Anterior cingulate cortex (tissue), 58 donors: ENCODE results near the gene ERFL.
"Not testable (repeated sequence)": the region's sequence is repeated elsewhere in the genome, so short reads cannot be mapped to it uniquely, and the experiment has no call there.

ENCODE experiments used
- DNase-seq, 58 donors: peaks; one replicate each; lab custom pipeline; 2025; lab: John Stamatoyannopoulos, UW

The ERFL gene

DNA sequence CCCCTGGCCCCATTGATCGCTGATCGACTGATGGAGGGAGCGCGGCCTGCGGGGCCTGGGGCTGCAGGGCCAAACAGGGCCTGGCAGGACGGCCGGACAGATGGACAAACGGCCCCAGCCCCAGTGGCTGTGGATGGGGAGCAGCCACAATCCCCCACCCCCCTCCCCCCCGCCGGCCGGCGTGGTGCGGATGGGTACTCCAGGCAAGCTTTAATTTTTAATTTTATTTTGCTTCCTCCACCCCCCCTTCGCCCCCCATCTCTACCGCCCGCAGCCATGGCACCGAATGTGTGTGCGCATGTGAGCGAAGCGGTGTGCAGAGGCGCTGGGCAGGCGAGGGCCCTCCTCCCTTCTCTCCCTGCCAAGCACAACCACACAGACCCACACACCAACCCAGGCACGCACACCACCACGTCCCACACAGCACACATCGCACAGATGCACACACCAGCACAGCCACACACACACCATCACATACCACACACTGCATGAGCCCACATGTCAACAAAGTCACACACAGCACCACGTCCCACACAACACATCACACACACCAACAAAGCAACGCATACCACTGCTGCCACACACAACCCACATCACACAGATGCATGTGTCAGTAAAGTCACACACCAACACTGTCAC, 12.4 kb downstream of the ERFL start:
- no peak for DNase-seq

- no peak for DNase-seq
These were observed 13.1 kb downstream of the ERFL start for GRCh38 chr19:41915021-41915775.

DNA sequence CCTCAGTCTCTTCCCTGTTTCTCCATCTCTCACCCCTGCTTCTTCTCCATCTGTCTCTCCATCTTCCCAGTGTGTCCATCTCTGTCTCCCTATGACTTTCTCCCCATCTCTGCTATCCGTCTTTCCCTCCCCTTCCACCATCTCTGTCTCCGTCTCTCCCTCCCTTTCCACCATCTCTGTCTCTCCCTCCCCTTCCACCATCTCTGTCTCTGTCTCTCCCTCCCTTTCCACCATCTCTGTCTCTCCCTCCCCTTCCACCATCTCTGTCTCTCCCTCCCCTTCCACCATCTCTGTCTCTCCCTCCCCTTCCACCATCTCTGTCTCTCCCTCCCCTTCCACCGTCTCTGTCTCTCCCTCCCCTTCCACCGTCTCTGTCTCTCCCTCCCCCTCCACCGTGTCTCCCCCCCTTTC, 13.8 kb downstream of the ERFL start:
- not testable (repeated sequence) for DNase-seq

DNA sequence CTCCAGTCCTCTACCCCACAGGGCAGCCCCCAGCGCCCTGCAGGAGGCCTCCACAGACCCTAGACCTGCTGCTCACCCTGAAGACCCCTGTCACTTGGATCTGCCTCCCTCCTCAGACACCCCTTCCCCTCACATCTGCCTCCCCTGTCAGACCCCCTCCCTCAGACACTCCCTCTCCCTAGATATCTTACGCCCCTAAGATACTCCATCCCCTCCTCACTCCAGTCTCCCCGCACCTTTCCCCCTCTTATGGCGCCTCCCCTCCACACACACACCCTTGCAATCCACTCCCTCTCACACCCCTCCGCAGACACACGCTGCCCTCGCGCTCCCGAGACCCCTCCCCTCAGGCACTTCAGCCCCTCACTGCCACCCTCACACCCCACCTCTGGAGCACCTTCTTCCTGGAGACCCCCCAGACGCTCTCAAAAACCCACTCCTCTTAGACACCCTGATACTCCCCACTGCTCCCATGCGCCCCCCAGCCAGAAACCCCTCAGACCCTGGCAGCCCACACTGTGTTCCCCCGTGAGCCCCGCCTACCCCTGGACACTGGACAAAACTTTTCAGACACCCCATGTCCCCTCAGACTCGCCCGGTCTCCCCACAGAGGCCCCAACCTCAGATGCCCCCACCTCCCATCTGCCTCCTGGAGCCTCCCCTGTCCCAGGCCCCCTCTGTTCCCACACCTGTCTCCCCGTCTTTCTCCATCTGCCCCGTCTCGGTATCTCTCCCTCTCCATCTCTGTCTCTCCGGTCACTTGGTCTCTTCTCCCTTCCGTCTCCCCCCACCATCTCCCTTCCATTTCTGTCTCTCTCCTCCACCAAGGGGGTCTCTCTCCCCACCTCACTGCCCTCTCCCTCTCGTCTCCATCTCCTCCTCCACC, 14.5 kb downstream of the ERFL start:
- no peak for DNase-seq

DNA sequence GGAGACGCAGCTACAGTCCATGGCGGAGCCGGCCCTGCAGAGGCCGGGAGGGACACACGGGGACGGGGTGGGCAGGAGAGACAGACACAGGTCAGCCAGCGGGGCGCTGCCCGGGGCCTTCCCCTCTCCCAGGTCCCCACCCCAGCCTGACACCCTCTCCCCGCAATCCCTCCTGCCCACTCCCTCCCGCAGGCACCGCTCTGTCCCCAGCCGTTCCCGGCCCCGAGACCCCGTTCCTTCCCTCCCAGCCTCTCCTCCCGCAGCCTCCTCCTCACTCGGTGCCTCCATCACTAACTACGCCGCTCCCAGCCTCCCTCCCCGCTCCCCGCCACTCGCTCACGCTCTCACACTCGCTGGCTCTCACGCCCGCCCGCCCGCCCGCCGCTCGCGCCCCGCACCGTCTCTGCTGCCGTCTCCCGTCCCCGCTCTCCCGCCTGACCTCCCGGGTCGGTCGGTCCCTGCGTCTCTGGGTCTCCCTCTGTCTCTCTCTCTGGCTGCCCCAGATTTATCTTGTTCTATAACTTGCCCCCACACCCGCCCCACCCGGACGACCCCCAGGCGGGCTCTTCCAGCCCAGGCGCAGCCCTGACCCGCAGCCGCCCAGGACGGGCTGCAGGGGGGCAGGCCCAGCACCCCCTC, 15.2 kb downstream of the ERFL start:
- no peak for DNase-seq

DNA sequence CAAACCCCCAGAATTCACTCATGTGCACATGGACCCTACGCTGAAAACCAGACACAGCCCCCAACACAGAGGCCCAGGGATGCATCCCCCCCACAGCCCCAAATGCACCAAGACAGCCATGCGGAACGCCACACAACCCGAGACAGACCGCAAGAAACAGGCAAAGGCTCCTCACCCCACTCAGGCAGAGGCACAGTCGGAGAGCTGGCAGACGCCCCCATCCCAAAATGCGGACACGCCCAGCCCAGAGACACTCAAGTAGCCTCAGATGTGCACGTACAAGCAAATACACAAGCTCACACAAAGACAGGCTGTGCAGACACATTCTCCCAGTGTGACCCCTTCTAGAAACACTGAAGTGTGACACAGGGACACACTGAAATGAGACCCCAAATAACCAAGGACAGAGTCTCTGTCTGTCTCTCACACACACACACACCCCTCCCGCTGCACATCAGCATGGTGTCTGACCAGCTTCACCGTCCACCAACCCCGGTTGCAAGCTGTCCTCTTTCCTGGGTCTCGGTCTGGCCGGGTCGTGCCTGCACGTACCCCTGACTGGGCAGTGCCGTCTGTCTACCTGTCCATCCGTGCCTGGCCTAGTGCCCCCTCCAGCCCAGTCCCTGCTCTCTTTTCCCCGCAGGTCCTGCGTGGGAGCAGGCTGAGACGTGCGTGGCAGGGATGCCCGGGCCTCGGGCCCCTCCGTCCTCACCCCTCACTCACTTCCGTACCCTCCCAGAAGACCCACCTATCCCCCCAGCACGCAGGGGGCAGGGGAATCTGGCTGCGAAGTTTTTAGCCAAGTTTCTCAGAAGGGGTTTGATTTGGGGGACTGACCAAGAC, 16.1 kb downstream of the ERFL start:
- DNase-seq, result no peak

DNA sequence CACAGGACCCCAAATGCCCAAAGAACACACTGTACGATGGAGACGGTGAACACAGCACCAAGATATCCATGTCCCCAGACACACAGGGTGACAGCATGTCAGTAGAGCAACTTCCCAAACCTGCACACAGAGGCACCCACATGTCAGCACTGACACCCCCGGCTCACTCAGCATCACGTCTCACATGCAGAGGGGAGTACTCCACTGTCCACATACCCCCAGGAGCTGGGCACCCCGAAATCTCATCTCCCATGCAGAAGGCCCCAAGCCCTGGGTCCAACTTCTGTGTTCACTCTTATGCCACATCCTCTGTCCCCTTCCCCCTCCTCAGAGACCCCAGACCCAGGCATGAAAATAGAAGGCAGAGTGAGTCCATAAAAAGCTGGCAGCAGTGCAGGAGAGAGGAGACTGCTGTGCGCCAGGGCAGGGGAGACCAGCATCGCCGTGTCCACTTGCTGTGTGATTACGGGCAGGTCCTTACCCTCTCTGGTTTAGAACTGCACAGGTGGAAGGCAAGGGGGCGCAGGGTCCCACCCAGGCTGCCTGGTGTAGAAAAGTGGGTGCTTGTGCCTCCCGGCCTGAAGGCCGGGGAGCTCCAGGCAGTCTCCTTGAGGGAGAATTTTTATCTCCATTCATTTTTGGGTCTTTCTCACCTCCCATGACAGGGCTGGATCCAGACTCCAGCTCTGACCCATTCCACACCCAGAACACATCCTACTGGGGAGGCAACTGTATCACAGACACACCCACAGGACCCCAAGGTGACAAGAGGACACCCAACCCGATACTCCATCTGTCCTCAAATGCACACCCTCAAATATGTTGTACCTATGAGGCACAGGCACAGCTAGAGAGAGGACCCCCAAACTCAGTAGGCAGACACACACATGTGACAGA, 17.0 kb downstream of the ERFL start:
- DNase-seq, result no peak

GRCh38 chr19:41910240-41910991, 17.8 kb downstream of the ERFL start:
- DNase-seq, result no peak

DNA sequence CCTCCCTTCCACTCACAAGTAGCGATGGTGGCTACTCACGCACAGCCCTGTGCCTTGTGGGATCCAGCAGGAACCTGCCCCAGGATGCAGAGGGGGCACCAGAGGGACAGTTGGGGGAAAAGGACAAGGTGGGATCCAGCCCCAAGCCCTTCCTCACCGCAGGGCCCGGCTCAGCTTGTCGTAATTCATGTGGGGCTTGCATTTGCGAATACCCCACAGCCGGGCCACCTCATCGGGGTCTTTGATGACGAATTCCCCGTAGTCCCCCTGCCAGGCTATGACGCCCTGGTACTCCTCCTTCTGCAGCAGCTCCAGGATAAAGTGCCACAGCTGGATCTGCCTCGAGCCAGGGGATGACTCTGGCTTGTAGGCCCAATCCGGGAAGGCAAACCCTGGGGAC, 18.5 kb downstream of the ERFL start:
- DNase-seq, result no peak

DNA sequence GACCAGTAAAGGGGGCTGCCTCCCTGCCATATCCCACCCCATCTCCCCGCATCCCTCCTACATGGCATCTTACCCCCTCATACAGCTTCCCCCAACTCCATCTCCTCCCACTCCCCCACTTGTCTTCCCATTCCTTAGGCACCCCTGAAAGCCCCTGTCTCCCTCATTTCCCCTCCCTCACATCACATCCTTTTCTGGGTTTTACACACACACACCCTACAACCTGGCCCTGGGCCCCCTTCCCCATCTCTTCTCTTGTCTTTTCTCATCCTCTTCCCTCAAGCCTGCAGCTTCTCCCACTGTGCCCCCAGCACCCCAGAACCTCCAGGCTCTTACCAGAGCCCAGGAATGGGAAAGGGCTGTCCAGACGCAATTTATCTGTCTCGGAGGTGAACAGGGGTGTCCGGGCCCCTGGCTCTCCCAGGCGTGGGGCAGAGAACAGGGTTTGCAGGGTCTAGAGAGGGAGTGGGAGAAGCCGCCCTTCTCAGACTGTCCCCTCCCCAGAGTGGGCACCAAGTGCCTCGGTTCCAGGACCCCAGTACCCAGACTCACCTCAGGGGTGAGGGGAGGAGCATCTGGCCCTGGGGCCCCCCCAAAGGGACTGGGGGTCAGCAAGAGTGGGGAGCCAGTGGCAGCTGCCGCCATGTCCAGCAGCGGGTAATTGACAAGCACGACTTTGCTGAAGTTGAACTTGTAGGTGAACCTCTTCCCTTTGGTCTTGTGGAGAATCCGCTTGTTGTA, 19.4 kb downstream of the ERFL start:
- DNase-seq, result no peak

GRCh38 chr19:41907994-41908615, 20.1 kb downstream of the ERFL start:
- DNase-seq, result no peak

- DNase-seq, result no peak
These were observed 21.2 kb downstream of the ERFL start for GRCh38 chr19:41906916-41907680.

- no peak for DNase-seq
These were observed 22.0 kb downstream of the ERFL start for GRCh38 chr19:41906271-41906670.

- no peak for DNase-seq
These were observed 22.8 kb downstream of the ERFL start for GRCh38 chr19:41905273-41906002.

DNA sequence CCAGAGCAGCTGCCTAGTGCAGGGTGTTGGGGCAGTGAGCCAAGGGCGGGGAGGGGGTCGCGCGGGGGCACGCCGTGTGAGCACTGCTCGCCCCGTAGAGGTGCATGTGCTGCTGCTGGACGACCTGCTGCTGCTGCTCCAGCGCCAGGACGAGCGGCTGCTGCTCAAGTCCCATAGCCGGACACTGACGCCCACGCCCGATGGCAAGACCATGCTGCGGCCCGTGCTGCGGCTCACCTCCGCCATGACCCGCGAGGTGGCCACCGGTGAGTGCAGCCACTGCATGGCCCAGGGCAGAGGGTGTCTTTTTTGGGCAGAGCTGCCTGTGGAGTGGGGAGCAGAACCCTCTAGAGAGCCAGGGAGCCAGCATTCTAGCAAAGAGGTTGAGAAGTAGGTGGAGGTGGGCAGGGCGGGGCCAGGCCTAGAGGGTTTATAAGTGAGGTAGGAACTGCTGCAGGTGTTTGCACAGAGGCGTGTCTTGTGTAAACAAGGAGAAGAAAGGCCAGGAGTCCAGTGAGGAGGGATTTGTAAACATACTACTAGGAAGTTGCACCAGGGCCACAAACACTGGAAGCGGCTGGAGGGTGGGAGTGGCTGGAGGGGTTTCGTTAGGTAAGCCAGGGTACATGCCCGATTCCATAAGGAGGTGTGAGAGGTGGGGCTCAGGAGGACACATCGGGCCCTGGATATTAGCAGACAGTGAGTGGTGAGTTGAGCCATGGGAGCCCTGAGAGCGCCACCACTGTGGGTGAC, 24.0 kb downstream of the ERFL start:
- no peak for DNase-seq
